ENCODE measurements around the gene SPRY4.

GRCh38 chr5:142277796-142278195 lies 47.0 kb downstream of the SPRY4 start:
- TF ChIP-seq, protein P1, sequence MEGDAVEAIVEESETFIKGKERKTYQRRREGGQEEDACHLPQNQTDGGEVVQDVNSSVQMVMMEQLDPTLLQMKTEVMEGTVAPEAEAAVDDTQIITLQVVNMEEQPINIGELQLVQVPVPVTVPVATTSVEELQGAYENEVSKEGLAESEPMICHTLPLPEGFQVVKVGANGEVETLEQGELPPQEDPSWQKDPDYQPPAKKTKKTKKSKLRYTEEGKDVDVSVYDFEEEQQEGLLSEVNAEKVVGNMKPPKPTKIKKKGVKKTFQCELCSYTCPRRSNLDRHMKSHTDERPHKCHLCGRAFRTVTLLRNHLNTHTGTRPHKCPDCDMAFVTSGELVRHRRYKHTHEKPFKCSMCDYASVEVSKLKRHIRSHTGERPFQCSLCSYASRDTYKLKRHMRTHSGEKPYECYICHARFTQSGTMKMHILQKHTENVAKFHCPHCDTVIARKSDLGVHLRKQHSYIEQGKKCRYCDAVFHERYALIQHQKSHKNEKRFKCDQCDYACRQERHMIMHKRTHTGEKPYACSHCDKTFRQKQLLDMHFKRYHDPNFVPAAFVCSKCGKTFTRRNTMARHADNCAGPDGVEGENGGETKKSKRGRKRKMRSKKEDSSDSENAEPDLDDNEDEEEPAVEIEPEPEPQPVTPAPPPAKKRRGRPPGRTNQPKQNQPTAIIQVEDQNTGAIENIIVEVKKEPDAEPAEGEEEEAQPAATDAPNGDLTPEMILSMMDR (IDR thresholded peaks at IDR 0.05; ENCODE audit: insufficient read depth, low read length) = no peak
- TF ChIP-seq POLR2AphosphoS5 (IDR thresholded peaks at IDR 0.05; ENCODE audit: low read depth) (no peak), SPI1 (IDR thresholded peaks at IDR 0.05; ENCODE audit: borderline replicate concordance, low read depth) (no peak), GABPA (IDR thresholded peaks at IDR 0.05; ENCODE audit: low read depth) (no peak)
- TF ChIP-seq, protein P2, sequence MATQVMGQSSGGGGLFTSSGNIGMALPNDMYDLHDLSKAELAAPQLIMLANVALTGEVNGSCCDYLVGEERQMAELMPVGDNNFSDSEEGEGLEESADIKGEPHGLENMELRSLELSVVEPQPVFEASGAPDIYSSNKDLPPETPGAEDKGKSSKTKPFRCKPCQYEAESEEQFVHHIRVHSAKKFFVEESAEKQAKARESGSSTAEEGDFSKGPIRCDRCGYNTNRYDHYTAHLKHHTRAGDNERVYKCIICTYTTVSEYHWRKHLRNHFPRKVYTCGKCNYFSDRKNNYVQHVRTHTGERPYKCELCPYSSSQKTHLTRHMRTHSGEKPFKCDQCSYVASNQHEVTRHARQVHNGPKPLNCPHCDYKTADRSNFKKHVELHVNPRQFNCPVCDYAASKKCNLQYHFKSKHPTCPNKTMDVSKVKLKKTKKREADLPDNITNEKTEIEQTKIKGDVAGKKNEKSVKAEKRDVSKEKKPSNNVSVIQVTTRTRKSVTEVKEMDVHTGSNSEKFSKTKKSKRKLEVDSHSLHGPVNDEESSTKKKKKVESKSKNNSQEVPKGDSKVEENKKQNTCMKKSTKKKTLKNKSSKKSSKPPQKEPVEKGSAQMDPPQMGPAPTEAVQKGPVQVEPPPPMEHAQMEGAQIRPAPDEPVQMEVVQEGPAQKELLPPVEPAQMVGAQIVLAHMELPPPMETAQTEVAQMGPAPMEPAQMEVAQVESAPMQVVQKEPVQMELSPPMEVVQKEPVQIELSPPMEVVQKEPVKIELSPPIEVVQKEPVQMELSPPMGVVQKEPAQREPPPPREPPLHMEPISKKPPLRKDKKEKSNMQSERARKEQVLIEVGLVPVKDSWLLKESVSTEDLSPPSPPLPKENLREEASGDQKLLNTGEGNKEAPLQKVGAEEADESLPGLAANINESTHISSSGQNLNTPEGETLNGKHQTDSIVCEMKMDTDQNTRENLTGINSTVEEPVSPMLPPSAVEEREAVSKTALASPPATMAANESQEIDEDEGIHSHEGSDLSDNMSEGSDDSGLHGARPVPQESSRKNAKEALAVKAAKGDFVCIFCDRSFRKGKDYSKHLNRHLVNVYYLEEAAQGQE (IDR thresholded peaks at IDR 0.05; ENCODE audit: insufficient replicate concordance, low read depth) = no peak
